HepG2 (cell line): ENCODE measurements around the gene SLC17A9. TPM values are rescaled to one million over a fixed set of nuclear protein-coding genes. Genes with fewer than 3 reads are reported as not detected.

Experiments used
- ATAC-seq: fragments of 200-7000 bp; cut with Tn5 transposase; 3 replicates; pipeline ENCODE4 v1.9.1; 2020; ENCODE audit warnings: mild to moderate bottlenecking, moderate library complexity
- BruUV-seq: library from RNA; stranded (reverse); fragments of 400-500 nt; replicated peaks from 2 replicates; lab custom pipeline; 2021; lab: Mats Ljungman, UMichigan
- CTCF ChIA-PET: fragments of 300-600 bp; formaldehyde crosslinking; extraction: SDS; loops from one replicate; lab custom pipeline; 2021; ENCODE audit warnings: low total read pairs, inconsistent platforms, low intra/inter-chr PET ratio; lab: Yijun Ruan, JAX
- POLR2A ChIA-PET: fragments of 350-600 bp; sonication (Branson Sonifier 250); formaldehyde crosslinking; loops from one replicate; lab custom pipeline; 2020; ENCODE audit warnings: antibody characterized with exemption, inconsistent platforms; lab: Yijun Ruan, JAX
- DNase-seq: peaks from one replicate; pipeline ENCODE4 v3.0.0-alpha.2; 2015; ENCODE audit warnings: low spot score
- FAIRE-seq: peaks from 3 replicates; lab custom pipeline; 2011; peaks lifted over from hg19 to GRCh38; lab: Jason Lieb, UNC
- H2AFZ ChIP-seq: one replicate; pipeline ENCODE4 v1.6.1; 2011; ENCODE audit warnings: low read length, inconsistent platforms
- H3K27ac ChIP-seq: fragments of 300-600 bp; 3 replicates; pipeline ENCODE4 v1.8.0; 2011; ENCODE audit warnings: mixed run types, mild to moderate bottlenecking, mixed read lengths, low read length, inconsistent platforms; ENCODE audit not compliant: insufficient read depth; ENCODE audit errors: extremely low read length
- H3K27me3 ChIP-seq, 2 experiments: fragments of 200-600 bp in 1 of 2; 2 replicates in 1 of 2; 3 replicates in 1 of 2; pipeline versions ENCODE4 v1.6.0 to v1.8.0; 2011; ENCODE audit warnings: low read length in 2 of 2, mild to moderate bottlenecking in 2 of 2, moderate library complexity in 2 of 2, inconsistent platforms in 1 of 2; ENCODE audit not compliant: insufficient read depth in 2 of 2, control insufficient read depth in 1 of 2
- H3K36me3 ChIP-seq, 2 experiments: fragments of 200-600 bp in 1 of 2; replicated peaks in 1 of 2; 2 replicates in 1 of 2; 3 replicates in 1 of 2; pipeline versions ENCODE4 v1.5.1 to v1.8.0; 2011; ENCODE audit warnings: low read length in 2 of 2, inconsistent platforms in 1 of 2; ENCODE audit not compliant: insufficient read depth in 2 of 2, control insufficient read depth in 1 of 2
- H3K4me1 ChIP-seq: 2 replicates; pipeline ENCODE4 v1.5.1; 2012; ENCODE audit warnings: low read length, inconsistent platforms; ENCODE audit not compliant: insufficient read depth
- H3K4me2 ChIP-seq: 2 replicates; pipeline ENCODE4 v1.6.0; 2011; ENCODE audit warnings: low read depth, low read length, inconsistent platforms
- H3K4me3 ChIP-seq, 3 experiments: fragments of 200-600 bp in 1 of 3; sonication (generic), shearing (Covaris generic) in 1 of 3; replicated peaks in 1 of 3; 2 replicates each; pipeline ENCODE4 v1.5.1; 2011 to 2016; ENCODE audit warnings: low read length in 3 of 3, inconsistent platforms in 2 of 3, low read depth in 2 of 3, mild to moderate bottlenecking in 2 of 3, control low read depth in 1 of 3, mixed read lengths in 1 of 3; ENCODE audit not compliant: insufficient read depth in 1 of 3
- H3K79me2 ChIP-seq: one replicate; pipeline ENCODE4 v1.6.1; 2011; ENCODE audit warnings: low read length, inconsistent platforms; ENCODE audit not compliant: insufficient read depth
- H3K9ac ChIP-seq: 2 replicates; pipeline ENCODE4 v1.6.0; 2011; ENCODE audit warnings: mild to moderate bottlenecking, low read depth, low read length, inconsistent platforms; ENCODE audit not compliant: insufficient read depth
- H3K9me3 ChIP-seq: 2 replicates; pipeline ENCODE4 v1.5.1; 2012; ENCODE audit warnings: mild to moderate bottlenecking, low read length
- H4K20me1 ChIP-seq: 2 replicates; pipeline ENCODE4 v1.6.0; 2011; ENCODE audit warnings: inconsistent platforms, mild to moderate bottlenecking, low read length, moderate library complexity; ENCODE audit not compliant: insufficient read depth
- FUBP1 ChIP-seq: sonication (generic); formaldehyde crosslinking; IDR thresholded peaks from 2 replicates; pipeline ENCODE4 v1.5.1; 2020; ENCODE audit warnings: missing genetic modification reagents, mild to moderate bottlenecking, borderline replicate concordance
- HES4 ChIP-seq: sonication (generic); formaldehyde crosslinking; IDR thresholded peaks from 2 replicates; pipeline ENCODE4 v1.9.0; 2021; ENCODE audit warnings: mild to moderate bottlenecking, missing genetic modification reagents, borderline replicate concordance
- HNF4G ChIP-seq, 2 experiments: sonication (generic) in 1 of 2; formaldehyde crosslinking in 1 of 2; IDR thresholded peaks; 2 replicates each; pipeline versions ENCODE4 v1.4.0 to v1.6.1; 2011 to 2020; ENCODE audit warnings: borderline replicate concordance in 2 of 2, low read depth in 2 of 2, mild to moderate bottlenecking in 2 of 2, low read length in 1 of 2, missing genetic modification reagents in 1 of 2, moderate library complexity in 1 of 2
- HNRNPL ChIP-seq: fragments of 200-400 bp; formaldehyde crosslinking; IDR thresholded peaks from 2 replicates; pipeline ENCODE4 v1.6.1; 2017; ENCODE audit warnings: mild to moderate bottlenecking, low read depth, low read length
- ISL2 ChIP-seq: sonication (generic); formaldehyde crosslinking; IDR thresholded peaks from 2 replicates; pipeline ENCODE4 v1.5.0; 2020; ENCODE audit warnings: missing genetic modification reagents
- MED13 ChIP-seq: sonication (generic); formaldehyde crosslinking; IDR thresholded peaks from 2 replicates; pipeline ENCODE4 v1.5.0; 2020; ENCODE audit warnings: missing genetic modification reagents
- PAWR ChIP-seq: sonication (generic); formaldehyde crosslinking; IDR thresholded peaks from 2 replicates; pipeline ENCODE4 v1.4.0; 2020; ENCODE audit warnings: missing genetic modification reagents, mild to moderate bottlenecking, borderline replicate concordance
- PITX1 ChIP-seq: sonication (generic); formaldehyde crosslinking; IDR thresholded peaks from 2 replicates; pipeline ENCODE4 v1.5.1; 2020; ENCODE audit warnings: mild to moderate bottlenecking, missing genetic modification reagents
- SYNCRIP ChIP-seq: fragments of 200-400 bp; formaldehyde crosslinking; IDR thresholded peaks from 2 replicates; pipeline ENCODE4 v1.6.1; 2018; ENCODE audit warnings: mild to moderate bottlenecking, low read depth, low read length; ENCODE audit not compliant: insufficient read depth
- ZC3H13 ChIP-seq: sonication (generic); formaldehyde crosslinking; IDR thresholded peaks from 2 replicates; pipeline ENCODE4 v1.8.1; 2023; ENCODE audit warnings: mild to moderate bottlenecking, missing genetic modification reagents, moderate library complexity
- ZFP36L2 ChIP-seq: sonication (generic); formaldehyde crosslinking; IDR thresholded peaks from 2 replicates; pipeline ENCODE4 v1.4.0; 2020; ENCODE audit warnings: missing genetic modification reagents
- ZNF503 ChIP-seq: sonication (generic); formaldehyde crosslinking; IDR thresholded peaks from 2 replicates; pipeline ENCODE4 v1.4.0; 2020; ENCODE audit warnings: missing genetic modification reagents
- ZNF552 ChIP-seq: sonication (generic); formaldehyde crosslinking; IDR thresholded peaks from 2 replicates; pipeline ENCODE4 v1.9.0; 2022; ENCODE audit warnings: missing genetic modification reagents, mild to moderate bottlenecking, borderline replicate concordance
- ZNF619 ChIP-seq: sonication (generic); formaldehyde crosslinking; IDR thresholded peaks from 2 replicates; pipeline ENCODE4 v1.4.0; 2020; ENCODE audit warnings: mild to moderate bottlenecking, missing genetic modification reagents
- ZSCAN21 ChIP-seq: sonication (generic); formaldehyde crosslinking; IDR thresholded peaks from 2 replicates; pipeline ENCODE4 v1.8.0; 2022; ENCODE audit warnings: mild to moderate bottlenecking, missing genetic modification reagents, moderate library complexity, borderline replicate concordance
- ZSCAN22 ChIP-seq: sonication (generic); formaldehyde crosslinking; IDR thresholded peaks from 2 replicates; pipeline ENCODE4 v1.4.0; 2020; ENCODE audit warnings: mild to moderate bottlenecking, missing genetic modification reagents
- WGBS: methylation state at CpG from one replicate; pipeline ENCODE4 v1.1.6; 2017; ENCODE audit warnings: low lambda C conversion rate; 5-methylcytosine and 5-hydroxymethylcytosine counted together
- in situ Hi-C: cut with HindIII; loops from 2 replicates; pipeline ENCODE4 v1.10.0; 2017; ENCODE audit warnings: low pct_unique_long_range_greater_than_20kb; ENCODE audit not compliant: extremely low pct_ligation_motif_present
- intact Hi-C: fragments of 100-400 bp; cut with micrococcal nuclease; formaldehyde crosslinking; loops from one replicate; pipeline ENCODE4 v1.10.0; 2022; ENCODE audit not compliant: unreplicated experiment
- polyA plus RNA-seq, 8 experiments: library from polyadenylated mRNA; depleted of rRNA in 3 of 8; stranded (reverse) in 7 of 8; unstranded in 1 of 8; fragments of >200 nt; fragmentation: Illumina TruSeq in 4 of 8; extraction: Trizol in 4 of 8; gene quantifications; 2 replicates each; pipeline versions ENCODE4 v1.2.1 to v1.2.3, GENCODE V29; 2011 to 2016; ENCODE audit warnings: low read depth in 4 of 8, missing spikeins in 1 of 8, mixed read lengths in 1 of 8; ENCODE audit not compliant: insufficient read depth in 1 of 8
- total RNA-seq, 5 experiments: library from RNA; depleted of rRNA; stranded (reverse); fragments of >200 nt; fragmentation: Illumina TruSeq; extraction: Trizol; gene quantifications; 2 replicates each; pipeline ENCODE4 v1.2.3, GENCODE V29; 2016; ENCODE audit warnings: low read depth in 1 of 5
- TF ChIP-seq, protein P1 (sequence below): sonication (generic); formaldehyde crosslinking; IDR thresholded peaks from 2 replicates; pipeline ENCODE4 v1.4.0; 2020; ENCODE audit warnings: missing genetic modification reagents, mild to moderate bottlenecking, borderline replicate concordance

The SLC17A9 gene
- total and polyA plus RNA-seq, 2 of the 13 experiments (the other 11 are each of a cell fraction or from before 2014, with no cell fraction given) = 110 to 191 TPM

GRCh38 chr20:62962891-62963613 lies 10.5 kb downstream of the SLC17A9 start:
- no peaks in the 10 kb centered on the region for H3K27me3 ChIP-seq
- H3K27ac ChIP-seq = no peak overlapping the region
- H4K20me1 ChIP-seq = peaks cover 67% of the 10 kb centered on the region; the same call in 1 of the 2 replicates
- no peak overlapping the region for H2AFZ ChIP-seq
- POLR2A ChIA-PET = interaction anchor here (1.3 kb wide), 1 partner anchor 7 kb away, joined by 3 read pairs; no protein-coding TSS in a partner anchor
- 94% methylated on average over 30 of the region's 32 CpGs for WGBS
- in situ Hi-C loops (no loop called here), intact Hi-C loops (no loop called here)
- FAIRE-seq (no peak), ATAC-seq (no peak), DNase-seq (no peak)
- H3K9me3 ChIP-seq = no peaks in the 10 kb centered on the region
- no TSS peak for BruUV-seq
- H3K4me3 ChIP-seq = no peak overlapping the region
- peaks cover 71 to 83% of the 10 kb centered on the region in 2 experiments for H3K36me3 ChIP-seq
- peaks cover 2% of the 10 kb centered on the region for H3K79me2 ChIP-seq
- CTCF ChIA-PET = no interaction called here
- H3K9ac ChIP-seq = no peak overlapping the region
- no peak overlapping the region for H3K4me2 ChIP-seq
- H3K4me1 ChIP-seq = peaks cover under 1% of the 10 kb centered on the region; the same call in 1 of the 2 replicates
- TF ChIP-seq MED13 (CRISPR knock-in tag) = no peak
- TF ChIP-seq HES4 (CRISPR knock-in tag) = no peak
- TF ChIP-seq SYNCRIP = no peak
- no peak for TF ChIP-seq FUBP1
- TF ChIP-seq, protein P1, sequence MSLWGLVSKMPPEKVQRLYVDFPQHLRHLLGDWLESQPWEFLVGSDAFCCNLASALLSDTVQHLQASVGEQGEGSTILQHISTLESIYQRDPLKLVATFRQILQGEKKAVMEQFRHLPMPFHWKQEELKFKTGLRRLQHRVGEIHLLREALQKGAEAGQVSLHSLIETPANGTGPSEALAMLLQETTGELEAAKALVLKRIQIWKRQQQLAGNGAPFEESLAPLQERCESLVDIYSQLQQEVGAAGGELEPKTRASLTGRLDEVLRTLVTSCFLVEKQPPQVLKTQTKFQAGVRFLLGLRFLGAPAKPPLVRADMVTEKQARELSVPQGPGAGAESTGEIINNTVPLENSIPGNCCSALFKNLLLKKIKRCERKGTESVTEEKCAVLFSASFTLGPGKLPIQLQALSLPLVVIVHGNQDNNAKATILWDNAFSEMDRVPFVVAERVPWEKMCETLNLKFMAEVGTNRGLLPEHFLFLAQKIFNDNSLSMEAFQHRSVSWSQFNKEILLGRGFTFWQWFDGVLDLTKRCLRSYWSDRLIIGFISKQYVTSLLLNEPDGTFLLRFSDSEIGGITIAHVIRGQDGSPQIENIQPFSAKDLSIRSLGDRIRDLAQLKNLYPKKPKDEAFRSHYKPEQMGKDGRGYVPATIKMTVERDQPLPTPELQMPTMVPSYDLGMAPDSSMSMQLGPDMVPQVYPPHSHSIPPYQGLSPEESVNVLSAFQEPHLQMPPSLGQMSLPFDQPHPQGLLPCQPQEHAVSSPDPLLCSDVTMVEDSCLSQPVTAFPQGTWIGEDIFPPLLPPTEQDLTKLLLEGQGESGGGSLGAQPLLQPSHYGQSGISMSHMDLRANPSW = no peak
- TF ChIP-seq ZNF619 (CRISPR knock-in tag) = no peak
- no peak for TF ChIP-seq ISL2 (CRISPR knock-in tag)
- TF ChIP-seq PITX1 (CRISPR knock-in tag) = 0 out of 2 replicates have a peak, but pooled peaks have one; percentile 25
- TF ChIP-seq ZFP36L2 (CRISPR knock-in tag) = no peak
- TF ChIP-seq ZC3H13 (CRISPR knock-in tag) = 0 out of 2 replicates have a peak, but pooled peaks have one; percentile 50
- TF ChIP-seq ZNF552 (CRISPR knock-in tag) = no peak
- no peak for TF ChIP-seq HNF4G (IDR thresholded peaks at IDR 0.05; ENCODE audit: borderline replicate concordance, low read depth, low read length)
- TF ChIP-seq HNF4G (CRISPR knock-in tag; IDR thresholded peaks at IDR 0.05; ENCODE audit: borderline replicate concordance, low read depth) = no peak
- 0 out of 2 replicates have a peak, but pooled peaks have one; percentile 42 for TF ChIP-seq HNRNPL
- TF ChIP-seq ZSCAN21 = 0 out of 2 replicates have a peak, but pooled peaks have one; percentile 14
- TF ChIP-seq ZNF503 (CRISPR knock-in tag) = no peak
- TF ChIP-seq ZSCAN22 (CRISPR knock-in tag) = no peak
- no peak for TF ChIP-seq PAWR (CRISPR knock-in tag)
